Measurements from ENCODE around the gene SRC.

SRC gene

GRCh38 chr20:37416100-37416847, 70.3 kb downstream of the SRC start:
- ATAC-seq, result no peak

GRCh38 chr20:37416848-37417616, 71.1 kb downstream of the SRC start:
- no peak for ATAC-seq

- ATAC-seq, result no peak
Measured at GRCh38 chr20:37417617-37418467, 71.9 kb downstream of the SRC start.

- no peak for ATAC-seq
Measured at GRCh38 chr20:37418591-37419109, 72.7 kb downstream of the SRC start.

- ATAC-seq, result no peak
Measured at GRCh38 chr20:37419307-37419706, 73.4 kb downstream of the SRC start.

GRCh38 chr20:37419774-37420542, 74.0 kb downstream of the SRC start:
- ATAC-seq, result no peak

GRCh38 chr20:37420610-37421009, 74.7 kb downstream of the SRC start:
- ATAC-seq, result no peak

- no peak for ATAC-seq
Measured at GRCh38 chr20:37421060-37421905, 75.3 kb downstream of the SRC start.

- ATAC-seq, result no peak
Measured at GRCh38 chr20:37421988-37422387, 76.0 kb downstream of the SRC start.

- no peak for ATAC-seq
Measured at GRCh38 chr20:37422791-37423286, 76.9 kb downstream of the SRC start.

GRCh38 chr20:37423545-37423944, 77.6 kb downstream of the SRC start:
- no peak for ATAC-seq

GRCh38 chr20:37424062-37424851, 78.3 kb downstream of the SRC start:
- ATAC-seq, result no peak

GRCh38 chr20:37425103-37425625, 79.2 kb downstream of the SRC start:
- ATAC-seq, result no peak

- ATAC-seq, result no peak
Measured at GRCh38 chr20:37426106-37426505, 80.2 kb downstream of the SRC start.

- ATAC-seq, result no peak
Measured at GRCh38 chr20:37426978-37427377, 81.0 kb downstream of the SRC start.

GRCh38 chr20:37430044-37430443, 84.1 kb downstream of the SRC start:
- ATAC-seq, result no peak

GRCh38 chr20:37430778-37431460, 85.0 kb downstream of the SRC start:
- no peak for ATAC-seq

GRCh38 chr20:37431786-37432185, 85.8 kb downstream of the SRC start:
- ATAC-seq, result no peak

- no peak for ATAC-seq
Measured at GRCh38 chr20:37432606-37433005, 86.7 kb downstream of the SRC start.
